Activated T-helper 1 cell treated with Interleukin-2 at 50 U/mL for 16 hours (primary cell): Measurements from ENCODE around the gene NUBP1.
"Not testable (repeated sequence)": the region's sequence is repeated elsewhere in the genome, so short reads cannot be mapped to it uniquely, and the experiment has no call there.

Experiments used
- DNase-seq: peaks from one replicate; pipeline ENCODE4 v3.0.0-alpha.2; 2020; ENCODE audit warnings: low read depth

The NUBP1 gene

DNA sequence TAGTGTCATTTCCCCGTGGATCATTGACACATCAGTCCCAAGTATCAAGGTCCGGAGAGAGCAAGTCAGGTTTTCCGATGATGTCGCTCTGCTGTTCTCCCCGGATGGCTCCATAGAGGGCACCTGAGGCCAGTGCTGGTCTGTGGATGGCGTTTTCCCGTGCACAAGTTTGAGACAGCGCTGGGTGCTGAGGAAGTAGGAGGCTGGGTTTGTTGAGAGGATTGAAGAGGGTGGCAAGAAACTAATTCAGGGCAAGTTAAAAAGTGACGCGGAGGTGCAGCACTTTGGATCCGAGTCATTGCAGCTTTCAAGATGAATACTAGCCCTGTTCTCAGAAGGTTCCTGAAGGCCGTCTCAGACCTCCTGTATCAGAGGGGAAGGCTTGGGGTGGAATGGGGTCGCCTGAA, 7.7 kb downstream of the NUBP1 start:
- DNase-seq, result no peak

GRCh38 chr16:10752843-10753523, 9.3 kb downstream of the NUBP1 start:
- no peak for DNase-seq

GRCh38 chr16:10753670-10754069, 10.0 kb downstream of the NUBP1 start:
- no peak for DNase-seq

DNA sequence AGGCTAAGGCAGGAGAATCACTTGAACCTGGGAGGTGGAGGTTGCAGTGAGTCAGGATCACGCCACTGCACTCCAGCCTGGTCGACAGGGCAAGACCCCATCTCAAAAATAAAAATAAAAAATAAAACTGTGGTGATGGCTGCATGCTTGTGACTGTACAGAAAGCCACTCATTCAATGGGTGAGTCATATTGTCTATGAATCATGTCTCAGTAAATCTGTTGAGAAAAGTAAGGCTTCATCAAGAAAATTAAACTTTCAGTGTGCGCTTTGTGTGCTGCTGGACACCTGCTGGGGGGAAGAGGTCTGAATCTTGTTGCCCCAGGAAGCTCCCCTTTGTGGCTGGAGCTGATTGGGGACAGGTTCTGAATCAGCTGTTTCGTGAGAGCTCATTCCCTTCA, 11.3 kb downstream of the NUBP1 start:
- no peak for DNase-seq

DNA sequence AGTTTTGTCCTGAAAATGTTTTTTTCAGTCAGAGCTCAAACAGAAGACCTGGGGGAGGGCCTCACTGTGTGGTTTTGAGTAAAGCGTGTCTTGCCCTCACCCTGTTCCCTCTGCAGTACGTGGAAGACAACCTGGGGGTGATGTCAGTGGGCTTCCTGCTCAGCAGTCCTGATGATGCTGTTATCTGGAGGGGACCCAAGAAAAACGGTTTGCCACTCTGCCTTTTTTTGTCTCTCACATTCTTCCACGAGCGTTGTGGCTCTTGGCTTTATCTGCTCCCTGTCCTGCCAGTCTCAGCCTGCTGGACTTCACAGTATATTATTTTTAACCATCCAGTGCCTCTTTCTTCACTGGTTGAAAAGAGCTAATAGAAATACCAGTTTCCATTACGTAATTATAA, 12.9 kb downstream of the NUBP1 start:
- DNase-seq, result no peak

GRCh38 chr16:10760858-10761257, 17.2 kb downstream of the NUBP1 start:
- no peak for DNase-seq

- DNase-seq, result no peak
Observed at GRCh38 chr16:10761373-10761772, 17.7 kb downstream of the NUBP1 start.

DNA sequence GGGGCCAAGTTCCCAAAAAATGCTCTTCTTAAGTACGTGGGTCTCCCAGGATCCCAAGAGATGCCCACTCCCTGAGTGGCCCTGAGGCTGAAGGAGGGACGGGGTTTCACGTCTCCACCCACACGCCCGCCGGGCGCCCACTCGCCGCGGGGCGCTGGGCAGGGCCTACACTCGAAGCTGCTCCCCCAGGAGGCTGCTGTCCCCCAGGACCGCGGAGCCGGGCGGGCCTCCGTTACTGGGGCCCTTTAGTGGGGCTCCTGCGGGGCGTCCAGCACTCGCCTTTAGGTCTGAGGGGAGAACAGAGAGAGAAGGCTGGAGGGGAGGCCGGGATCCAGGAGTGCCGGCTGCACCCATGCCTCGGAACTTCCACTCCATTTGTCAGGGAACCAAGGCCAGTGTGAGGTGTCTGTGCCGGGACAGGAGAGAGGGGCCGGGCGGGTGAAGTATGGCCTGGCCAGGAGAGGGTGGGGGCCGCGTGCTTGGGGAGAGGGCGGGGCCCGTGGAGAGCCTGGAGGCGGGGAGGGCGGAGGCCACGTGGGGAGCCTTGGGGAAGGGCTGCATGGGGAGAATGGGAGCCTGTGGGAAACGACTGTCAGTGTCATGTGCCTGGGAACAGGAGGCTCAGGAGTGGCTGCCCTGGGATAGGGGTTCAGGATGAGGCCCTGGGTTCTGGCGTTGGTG, 18.8 kb downstream of the NUBP1 start:
- DNase-seq, result no peak

GRCh38 chr16:10763456-10763855, 19.8 kb downstream of the NUBP1 start:
- DNase-seq, result no peak

GRCh38 chr16:10765772-10766171, 22.1 kb downstream of the NUBP1 start:
- DNase-seq, result no peak

DNA sequence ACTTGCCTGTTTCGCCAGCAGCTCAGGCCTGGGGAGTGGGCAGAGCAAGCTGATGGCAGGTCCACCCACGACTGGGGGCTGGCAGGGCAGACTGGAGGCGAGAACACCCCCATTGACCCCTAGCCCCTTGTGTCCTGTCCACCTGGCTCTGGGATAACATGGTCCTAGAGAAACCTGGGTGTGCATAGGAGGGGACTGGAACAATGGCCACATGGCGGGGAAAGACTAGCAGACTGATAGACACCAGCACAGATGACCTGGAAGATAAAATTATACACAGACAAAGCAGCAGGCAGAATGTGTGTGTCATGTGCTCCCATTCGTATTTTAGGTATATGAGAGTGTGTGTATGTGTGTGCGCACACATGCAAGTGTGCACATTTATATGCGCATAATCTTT, 23.5 kb downstream of the NUBP1 start:
- no peak for DNase-seq

- DNase-seq, result no peak
Observed at GRCh38 chr16:10769381-10769780, 25.7 kb downstream of the NUBP1 start.

GRCh38 chr16:10770907-10771306, 27.3 kb downstream of the NUBP1 start:
- no peak for DNase-seq

- DNase-seq, result no peak
Observed at GRCh38 chr16:10776280-10776679, 32.6 kb downstream of the NUBP1 start.

DNA sequence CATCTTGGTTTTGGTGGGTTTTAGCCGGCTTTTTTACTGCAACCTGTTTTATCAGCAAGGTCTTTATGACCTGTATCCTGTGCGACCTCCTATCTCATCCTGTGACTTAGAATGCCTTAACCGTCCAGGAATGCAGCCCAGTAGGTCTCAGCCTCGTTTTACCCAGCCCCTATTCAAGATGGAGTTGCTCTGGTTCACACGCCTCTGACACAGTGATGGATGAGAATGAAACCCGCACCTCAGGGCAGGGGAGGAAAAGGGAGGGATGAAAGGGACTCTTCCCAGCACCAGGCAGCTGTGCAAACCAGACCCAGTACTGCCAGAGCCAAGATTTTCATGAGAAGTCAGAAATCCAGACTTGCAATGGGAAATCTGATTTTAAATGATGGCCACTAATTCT, 33.3 kb downstream of the NUBP1 start:
- not testable (repeated sequence) for DNase-seq

GRCh38 chr16:10777356-10777755, 33.7 kb downstream of the NUBP1 start:
- no peak for DNase-seq

GRCh38 chr16:10779908-10780307, 36.3 kb downstream of the NUBP1 start:
- not testable (repeated sequence) for DNase-seq

DNA sequence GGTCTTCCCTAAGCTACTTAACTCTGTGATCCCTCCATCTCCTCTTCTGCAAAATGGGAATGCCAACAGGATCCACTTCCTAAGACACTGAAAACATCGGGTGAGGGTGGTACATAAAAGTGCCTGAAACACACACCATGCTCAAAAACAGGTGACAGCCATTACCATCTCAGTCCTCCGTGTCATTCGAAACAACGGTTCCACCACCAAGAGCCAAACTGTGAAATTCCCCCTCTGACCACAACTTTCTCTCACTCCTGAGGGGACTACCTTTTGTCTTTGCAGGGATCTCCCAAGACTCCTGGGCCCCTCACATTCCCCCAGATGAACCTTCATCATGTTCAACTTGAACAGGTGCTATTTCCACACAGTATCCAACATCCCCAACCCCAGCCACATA, 37.0 kb downstream of the NUBP1 start:
- DNase-seq, result no peak

GRCh38 chr16:10782628-10783027, 39.0 kb downstream of the NUBP1 start:
- DNase-seq, result no peak

- DNase-seq, result no peak
Observed at GRCh38 chr16:10787304-10787703, 43.7 kb downstream of the NUBP1 start.

GRCh38 chr16:10788630-10789029, 45.0 kb downstream of the NUBP1 start:
- not testable (repeated sequence) for DNase-seq

GRCh38 chr16:10791048-10791447, 47.4 kb downstream of the NUBP1 start:
- DNase-seq, result no peak

- DNase-seq, result no peak
Observed at GRCh38 chr16:10799736-10800135, 56.1 kb downstream of the NUBP1 start.

DNA sequence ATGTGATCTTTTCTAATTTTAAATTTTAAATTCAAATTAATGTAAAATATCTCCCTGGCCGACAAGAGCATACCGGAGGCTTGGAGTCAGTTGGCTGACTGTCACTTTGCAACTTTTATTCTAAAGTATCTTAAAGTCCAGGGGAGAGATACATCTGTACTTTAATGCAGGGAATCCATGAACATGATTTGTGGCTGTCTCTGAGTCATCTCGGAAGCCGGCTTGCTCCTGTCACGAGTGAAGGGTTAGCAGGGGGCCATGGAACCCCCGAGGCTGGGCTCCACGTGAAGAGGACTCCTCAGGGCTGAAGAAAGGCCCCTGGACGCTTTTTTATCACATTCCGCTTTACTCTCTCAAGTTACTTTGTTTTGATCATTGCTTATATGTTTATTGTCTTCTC, 61.7 kb downstream of the NUBP1 start:
- no peak for DNase-seq
